HG03439 (cell line): ENCODE results near the gene CRB1.
"Not testable (repeated sequence)": the region's sequence is repeated elsewhere in the genome, so short reads cannot be mapped to it uniquely, and the experiment has no call there.

Experiments
- ATAC-seq: cut with Tn5 transposase; IDR thresholded peaks from one replicate; pipeline ENCODE4 v1.9.1; 2021; ENCODE audit warnings: mild to moderate bottlenecking, moderate library complexity; ENCODE audit not compliant: unreplicated experiment

Gene CRB1

DNA sequence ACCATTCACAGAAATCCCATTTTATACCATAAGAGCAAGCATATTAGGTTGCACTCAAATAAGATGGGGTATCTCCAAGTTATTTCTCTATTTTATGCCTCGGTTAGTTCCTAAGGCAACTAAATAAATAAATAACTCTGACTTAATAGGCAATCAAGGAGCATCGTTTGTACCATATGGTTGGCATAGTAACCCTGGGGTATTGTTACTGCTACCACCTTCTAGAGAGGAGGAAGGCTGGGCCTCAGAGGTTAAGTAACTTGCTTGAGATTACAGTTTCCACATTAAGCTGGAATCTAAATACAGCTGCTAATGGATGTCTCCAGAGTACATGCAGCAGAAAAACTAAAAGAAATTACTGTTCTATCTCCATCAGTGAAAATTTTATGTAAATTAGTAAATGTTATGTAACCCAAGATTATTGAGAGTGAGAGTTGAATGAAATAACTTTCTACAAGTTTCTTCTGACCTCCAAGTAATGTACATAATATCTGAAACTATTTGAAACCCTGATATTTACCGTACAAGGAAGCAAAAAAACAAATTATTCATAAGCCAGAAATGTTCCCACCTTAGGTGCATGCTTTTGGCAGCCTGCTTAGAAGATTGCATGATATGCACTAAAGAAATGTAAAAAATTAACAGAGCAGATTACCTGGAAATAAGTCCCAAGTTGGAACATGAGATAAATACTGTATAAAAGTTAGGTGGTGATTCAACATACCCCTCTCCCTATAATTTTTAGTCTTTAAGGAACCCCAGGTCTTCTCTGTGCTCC lies 127.0 kb downstream of the CRB1 start:
- ATAC-seq, result no peak

DNA sequence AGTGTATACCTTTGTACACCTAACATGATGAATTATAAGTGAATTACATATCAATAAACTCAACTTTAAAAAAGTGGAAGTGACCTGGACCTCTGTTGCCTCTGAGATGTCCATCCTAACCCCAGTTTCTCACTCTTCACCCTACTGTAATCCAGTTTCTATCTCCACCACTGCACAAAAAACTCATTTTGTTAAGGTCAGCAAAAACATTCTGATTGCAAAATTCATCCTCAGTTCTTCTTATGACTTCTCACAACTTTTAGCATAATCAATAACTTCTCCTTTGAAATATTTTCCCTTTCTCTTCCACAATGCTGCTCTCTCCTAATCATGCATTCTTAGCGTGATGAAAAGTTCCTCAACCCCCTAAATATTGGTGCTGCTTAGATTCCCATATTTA lies 129.8 kb downstream of the CRB1 start:
- ATAC-seq, result no peak

DNA sequence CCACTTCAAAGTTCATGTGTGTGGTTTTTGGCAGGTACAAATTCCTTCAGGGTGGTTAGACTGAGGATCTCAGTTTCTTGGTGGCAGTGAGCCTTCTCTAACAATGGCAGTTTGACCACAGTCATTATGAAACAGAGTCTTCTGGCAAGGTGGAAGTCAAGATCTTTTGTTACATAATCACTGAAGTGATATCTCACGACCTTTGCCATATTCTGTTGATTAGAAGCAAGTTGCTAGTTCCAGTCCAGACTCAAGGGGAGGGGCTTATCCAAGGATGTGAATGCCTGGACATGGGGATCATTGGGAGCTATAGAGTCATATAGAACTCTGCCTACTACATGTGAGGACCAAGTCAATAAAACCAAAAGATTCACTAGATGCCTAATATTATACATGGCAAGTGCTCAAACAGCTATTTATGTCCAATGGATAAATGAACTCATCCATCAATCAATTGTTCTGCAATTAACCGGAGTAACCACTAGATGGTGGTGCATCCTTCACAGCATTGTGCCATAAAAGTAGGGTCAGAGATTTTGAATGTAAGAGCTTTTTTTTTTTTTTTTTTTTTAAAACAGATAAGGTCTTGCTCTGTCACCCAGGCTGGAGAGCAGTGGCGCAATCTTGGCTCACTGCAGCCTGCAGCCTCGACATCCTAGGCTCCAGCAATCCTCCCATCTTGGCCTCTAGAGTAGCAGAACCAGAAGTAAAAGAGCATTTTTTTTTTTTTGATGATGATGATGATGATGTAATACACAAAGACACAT lies 131.9 kb downstream of the CRB1 start:
- peak; percentile 73 for ATAC-seq

DNA sequence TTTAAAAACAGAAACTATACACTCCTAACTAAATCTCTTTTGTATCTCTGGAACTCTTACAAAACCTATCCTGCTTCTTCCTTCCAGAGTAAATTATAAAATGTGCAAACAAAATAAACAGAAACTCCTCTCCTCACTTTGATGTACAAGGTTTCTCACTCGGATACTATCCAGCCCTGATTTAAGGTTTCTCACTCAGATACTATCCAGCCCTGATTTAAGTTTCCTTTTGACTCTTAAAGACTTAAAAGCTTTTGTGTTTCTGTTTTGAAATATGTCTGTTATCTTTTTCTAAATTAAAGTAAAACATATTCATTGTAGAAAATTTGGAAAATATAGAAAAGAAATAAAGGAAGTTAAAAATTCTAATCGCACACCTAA lies 132.5 kb downstream of the CRB1 start:
- no peak for ATAC-seq

DNA sequence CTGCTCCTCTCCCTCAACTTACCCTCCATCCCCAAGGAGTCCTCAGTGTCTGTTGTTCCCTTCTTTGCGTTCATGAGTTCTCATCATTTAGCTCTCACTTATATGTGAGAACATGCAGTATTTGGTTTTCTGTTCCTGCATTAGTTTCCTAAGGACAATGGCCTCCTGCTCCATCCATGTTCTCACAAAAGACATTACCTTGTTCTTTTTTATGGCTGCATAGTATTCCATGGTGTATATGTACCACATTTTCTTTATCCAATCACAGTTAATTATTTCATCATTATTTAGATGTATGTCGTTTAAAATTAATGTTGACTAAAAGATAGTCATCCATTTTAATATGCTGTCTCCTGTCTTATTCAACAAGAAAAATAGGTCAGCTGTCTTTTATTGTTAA lies 134.1 kb downstream of the CRB1 start:
- no peak for ATAC-seq

DNA sequence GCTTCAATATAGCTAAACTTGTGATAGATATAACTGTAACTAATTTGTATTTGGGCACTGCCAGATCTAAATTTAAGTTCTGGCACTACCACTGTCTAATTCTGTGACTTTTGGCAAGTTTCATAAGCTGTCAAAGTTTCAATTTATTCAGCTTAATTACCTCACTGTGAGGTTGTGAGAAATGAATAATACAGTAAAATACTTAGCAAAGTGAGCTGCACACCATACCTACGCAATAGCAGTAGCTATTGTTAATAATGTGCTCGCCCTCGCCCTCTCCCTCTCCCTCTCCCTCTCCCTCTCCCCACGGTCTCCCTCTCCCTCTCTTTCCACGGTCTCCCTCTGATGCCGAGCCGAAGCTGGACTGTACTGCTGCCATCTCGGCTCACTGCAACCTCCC lies 136.7 kb downstream of the CRB1 start:
- ATAC-seq, result not testable (repeated sequence)

DNA sequence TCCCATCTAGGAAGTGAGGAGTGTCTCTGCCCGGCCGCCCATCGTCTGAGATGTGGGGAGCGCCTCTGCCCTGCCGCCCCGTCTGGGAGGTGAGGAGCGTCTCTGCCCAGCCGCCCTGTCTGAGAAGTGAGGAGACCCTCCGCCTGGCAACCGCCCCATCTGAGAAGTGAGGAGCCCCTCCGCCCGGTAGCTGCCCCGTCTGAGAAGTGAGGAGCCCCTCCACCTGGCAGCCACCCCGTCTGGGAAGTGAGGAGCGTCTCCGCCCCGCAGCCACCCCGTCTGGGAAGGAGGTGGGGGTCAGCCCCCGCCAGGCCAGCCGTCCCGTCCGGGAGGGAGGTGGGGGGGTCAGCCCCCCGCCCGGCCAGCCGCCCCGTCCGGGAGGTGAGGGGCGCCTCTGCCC lies 137.6 kb downstream of the CRB1 start:
- not testable (repeated sequence) for ATAC-seq

DNA sequence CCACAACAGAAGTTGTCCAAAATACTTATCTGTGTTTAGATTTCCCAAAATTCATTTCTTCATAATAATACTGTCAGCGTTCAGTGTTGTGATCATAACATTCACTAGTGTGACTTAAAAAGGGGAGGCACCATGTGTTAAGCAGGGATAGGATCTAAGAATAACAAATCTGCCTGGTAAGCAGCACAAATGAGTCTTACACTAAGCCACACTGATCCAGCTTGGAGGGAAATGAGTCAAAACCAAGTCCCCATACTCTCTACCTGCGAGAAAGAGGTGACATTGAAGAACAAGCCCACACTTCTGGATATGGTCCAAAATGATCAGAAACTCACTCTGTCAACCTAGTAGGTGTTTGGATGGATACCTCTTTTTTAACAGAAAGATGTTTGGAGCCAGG lies 145.5 kb downstream of the CRB1 start:
- no peak for ATAC-seq

DNA sequence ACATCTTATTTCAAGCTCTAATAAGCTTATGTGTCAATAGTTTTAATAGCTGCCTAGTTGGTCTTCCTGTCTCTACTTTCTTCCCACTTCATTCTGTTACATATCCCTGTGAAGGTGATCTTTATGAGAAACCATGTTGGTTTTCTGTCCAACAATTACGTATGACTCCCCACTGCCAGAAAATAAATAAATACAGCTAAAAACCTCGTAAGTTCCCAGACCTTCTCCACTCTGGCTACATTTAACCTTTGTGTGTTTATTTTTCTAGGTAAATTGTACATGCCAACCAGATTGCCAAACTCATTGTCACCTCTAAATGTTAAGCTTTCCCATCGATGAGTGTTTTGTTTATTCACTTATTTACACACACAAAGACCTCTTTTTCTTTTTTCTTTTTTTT lies 147.2 kb downstream of the CRB1 start:
- ATAC-seq, result no peak

DNA sequence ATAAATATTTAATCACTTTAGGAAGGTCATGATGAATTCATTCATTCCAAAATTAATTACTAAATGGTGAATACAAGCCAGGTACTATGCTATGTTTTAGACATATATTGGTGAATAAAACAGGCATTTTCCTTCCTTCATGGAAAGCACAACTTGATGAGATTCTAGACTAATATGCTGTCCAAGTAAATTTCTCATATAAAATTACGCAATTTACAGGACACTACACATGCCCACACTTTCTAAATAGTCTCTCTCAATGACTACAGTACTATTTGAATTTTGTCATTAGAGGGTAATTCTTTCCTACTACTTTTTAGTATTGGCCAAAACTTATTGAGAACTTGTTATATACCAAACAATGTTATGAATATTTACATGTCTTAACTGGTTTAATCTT lies 150.6 kb downstream of the CRB1 start:
- no peak for ATAC-seq

DNA sequence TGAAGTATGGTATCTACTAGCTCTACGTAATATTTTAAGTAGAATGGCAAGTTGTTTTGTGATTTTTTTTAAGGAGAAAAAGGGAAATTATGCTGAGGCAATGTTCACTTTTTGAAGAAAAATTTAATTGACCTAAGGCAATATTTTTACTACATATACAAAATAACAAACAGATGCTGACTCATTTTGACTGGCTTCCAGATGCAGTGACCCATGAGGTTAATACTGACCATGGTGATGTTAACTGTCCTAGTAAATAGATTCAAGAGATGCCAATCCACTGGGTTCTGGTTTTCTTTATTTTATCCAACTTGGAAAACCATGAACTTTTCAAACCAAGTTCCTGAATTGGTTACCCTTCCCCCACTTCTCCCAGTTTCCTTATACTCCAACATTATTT lies 154.9 kb downstream of the CRB1 start:
- ATAC-seq, result no peak

DNA sequence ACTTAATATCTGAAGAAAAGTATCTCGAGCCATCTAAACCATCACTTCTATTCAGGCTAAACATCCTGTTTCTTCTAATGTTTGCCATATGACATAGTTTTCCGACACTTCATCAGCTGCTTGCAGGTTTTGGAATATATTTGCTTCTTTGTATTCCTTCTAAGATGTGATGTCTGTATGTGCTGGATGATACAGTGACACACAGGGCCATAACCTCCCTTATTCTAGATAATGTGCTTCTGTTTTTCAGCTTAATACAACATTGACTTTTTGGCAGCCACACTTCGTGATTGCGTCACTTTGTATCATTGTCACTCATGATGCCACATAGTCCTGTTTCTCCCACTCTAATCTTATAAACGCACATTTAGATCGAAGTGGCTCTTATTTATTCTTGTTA lies 156.3 kb downstream of the CRB1 start:
- ATAC-seq, result no peak

DNA sequence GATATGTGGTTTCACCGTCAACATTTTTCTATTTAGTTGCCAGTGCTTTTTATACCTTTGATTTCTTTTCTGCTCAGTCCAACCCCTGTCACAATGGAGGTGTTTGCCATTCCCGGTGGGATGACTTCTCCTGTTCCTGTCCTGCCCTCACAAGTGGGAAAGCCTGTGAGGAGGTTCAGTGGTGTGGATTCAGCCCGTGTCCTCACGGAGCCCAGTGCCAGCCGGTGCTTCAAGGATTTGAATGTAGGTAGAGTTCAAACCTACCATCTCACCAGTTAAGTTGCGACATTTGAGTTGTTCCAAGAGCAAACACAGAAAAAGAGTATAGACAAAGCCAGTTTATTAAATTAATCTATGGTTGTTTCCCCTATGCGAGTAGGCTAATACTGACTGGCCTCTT lies 161.3 kb downstream of the CRB1 start:
- ATAC-seq, result no peak

DNA sequence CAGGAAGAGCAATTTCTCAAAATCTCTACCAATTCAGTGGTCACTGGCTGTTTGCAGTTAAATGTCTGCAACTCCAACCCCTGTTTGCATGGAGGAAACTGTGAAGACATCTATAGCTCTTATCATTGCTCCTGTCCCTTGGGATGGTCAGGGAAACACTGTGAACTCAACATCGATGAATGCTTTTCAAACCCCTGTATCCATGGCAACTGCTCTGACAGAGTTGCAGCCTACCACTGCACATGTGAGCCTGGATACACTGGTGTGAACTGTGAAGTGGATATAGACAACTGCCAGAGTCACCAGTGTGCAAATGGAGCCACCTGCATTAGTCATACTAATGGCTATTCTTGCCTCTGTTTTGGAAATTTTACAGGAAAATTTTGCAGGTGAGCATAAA lies 167.2 kb downstream of the CRB1 start:
- no peak for ATAC-seq

DNA sequence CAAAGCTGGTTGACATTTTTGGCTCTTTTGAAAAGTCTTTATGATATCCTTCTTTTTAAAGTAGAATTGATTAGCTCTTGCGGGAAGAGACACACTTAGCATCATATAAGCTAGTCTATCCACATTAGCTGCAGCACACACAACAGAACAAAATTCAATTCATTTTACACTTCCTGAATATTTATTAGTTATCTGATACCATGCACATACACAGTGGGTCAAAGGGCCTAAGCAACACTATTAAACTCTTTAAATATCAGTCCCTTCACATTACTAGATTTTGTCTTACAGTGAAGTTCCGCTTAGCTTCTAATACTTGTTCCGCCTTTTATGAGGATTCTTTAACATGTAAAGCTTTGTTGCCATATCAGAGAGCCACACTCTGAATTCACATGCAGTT lies 169.5 kb downstream of the CRB1 start:
- no peak for ATAC-seq

DNA sequence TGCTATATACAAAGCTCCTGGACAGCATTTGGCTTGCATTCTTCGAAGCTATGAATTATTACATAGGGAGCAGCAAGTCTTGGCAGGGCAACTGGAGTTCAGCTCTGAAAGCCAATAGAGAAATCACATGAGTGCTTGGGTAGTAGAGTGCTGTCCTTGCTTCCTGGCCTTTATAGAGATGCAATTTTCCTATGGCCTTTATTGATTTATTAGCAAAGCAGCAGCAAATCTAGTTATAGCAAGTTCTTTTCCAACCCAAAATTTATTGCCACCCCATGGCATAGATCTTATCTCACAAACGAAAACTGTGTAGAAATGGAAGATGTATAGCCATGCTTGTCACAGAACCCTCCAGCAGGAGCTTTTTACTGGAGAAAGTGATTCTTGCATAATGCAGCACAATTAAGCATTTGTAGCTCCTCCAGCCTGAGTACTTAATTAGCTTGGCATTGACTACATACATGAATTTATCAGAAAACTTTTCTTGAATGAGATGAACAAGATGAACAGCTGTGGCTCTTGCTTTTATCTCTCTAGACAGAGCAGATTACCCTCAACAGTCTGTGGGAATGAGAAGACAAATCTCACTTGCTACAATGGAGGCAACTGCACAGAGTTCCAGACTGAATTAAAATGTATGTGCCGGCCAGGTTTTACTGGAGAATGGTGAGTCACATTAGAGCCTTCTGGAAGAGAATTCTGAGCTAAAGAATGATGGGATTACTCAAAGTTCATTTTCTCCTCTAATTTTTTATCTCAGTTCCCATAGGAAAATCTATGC lies 170.1 kb downstream of the CRB1 start:
- no peak for ATAC-seq

DNA sequence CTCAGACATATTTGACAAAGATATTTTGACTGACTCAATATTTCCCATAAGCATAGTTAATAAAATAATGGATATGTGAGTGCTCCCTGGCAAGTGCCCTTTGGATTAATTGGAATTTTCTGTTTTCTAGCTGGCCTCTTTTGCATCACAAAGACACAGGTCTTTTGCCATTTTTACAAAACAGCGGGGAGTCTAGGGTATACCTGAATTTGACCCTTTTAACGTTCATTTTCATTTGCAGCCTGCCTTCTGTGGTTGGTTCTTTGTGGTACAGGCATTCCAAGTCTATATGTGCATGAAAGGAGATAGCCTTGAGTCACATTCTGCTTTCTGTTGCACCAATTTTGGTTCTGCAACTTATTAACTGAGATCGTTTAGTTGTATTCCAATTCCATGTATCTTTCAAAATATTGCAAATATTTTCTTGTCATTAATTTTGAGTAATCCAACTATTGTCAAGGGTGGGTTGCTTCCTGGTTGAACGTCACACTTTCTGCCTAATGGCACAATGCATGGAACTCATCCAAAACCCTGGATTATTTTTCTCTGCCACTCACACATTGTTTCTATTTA lies 171.7 kb downstream of the CRB1 start:
- no peak for ATAC-seq

DNA sequence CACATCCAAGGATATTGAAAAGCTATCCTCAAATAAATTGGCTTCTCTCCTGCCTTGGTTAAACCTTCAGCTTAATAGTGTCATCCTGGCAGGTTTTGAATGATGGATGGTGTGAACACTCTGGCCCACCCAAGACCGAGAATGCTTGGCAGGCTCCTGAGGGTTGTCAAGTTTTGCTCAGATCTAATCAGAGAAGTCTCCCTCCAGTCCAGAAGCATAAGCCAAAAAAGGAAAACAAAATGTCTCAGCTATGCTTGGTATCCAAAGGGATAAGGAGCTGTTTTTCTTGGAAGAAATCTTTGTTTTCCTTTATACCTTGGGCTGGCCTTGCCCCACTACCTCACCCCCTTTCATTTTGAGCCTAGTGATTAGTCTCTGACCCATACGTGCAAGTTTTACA lies 172.7 kb downstream of the CRB1 start:
- ATAC-seq, result no peak

DNA sequence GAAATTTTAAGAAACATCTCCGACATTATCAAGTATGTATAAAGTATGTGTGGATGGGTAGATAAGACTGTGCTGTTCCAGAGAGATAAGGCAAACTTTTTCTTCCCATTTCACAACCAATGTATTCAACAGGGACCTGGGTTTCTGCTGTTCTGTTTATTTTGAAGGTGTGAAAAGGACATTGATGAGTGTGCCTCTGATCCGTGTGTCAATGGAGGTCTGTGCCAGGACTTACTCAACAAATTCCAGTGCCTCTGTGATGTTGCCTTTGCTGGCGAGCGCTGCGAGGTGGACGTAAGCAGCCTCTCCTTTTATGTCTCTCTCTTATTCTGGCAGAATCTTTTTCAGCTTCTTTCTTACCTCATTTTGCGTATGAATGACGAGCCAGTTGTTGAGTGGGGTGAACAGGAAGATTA lies 174.0 kb downstream of the CRB1 start:
- ATAC-seq, result no peak

DNA sequence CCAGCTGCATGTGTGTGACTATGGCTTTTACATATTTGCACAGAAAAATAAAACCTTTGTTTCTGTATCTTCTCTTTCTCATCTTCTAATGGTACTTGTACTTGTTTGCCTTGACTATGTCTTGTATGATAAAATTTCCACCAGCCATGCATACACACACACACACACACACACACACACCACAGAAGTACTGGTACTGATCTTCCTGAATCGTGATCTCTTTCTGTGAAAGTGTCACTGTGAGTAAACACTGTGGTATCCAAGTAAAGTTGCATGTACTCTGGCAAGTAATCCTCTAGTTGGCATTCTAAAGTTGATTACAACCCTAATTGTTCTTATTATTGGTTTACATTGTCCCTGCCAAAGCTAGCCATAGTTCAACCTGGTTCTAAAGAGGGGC lies 176.7 kb downstream of the CRB1 start:
- ATAC-seq, result no peak

DNA sequence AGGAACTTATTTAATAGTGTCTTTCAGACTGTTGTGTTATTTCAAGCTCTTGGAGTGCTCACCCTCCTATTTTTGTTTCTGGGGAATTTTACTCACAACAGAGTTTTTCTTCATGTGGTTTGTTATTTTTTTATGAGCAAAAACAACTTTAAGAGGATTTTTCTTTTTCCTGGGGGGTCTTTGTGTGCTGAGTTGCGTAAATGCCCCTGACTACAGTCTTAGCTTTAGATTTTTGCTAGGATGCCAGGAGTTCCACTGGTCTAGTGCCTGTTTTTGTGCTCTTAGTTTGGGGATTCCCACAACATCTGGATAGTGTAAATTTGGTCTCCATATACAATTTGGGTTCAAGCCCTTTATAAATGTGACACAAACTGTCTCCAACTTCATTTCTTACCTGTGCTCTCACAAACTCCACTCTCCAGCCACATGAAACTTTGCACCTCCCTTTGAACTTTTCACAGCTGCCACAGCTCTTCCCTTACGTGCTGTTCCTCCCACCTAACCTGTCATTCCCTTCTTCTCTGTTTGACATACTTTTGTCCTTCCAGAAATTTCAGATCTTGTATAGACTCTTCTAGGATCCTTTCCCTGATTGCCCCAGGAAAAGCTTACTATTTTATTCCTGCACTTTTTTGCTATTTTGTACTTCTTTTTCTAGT lies 180.2 kb downstream of the CRB1 start:
- no peak for ATAC-seq
